HEK293 (cell line): ENCODE data around the gene NR3C1.

Experiments
- CTCF ChIP-seq: fragments of 450-650 bp; formaldehyde crosslinking; IDR thresholded peaks from 2 replicates; pipeline ENCODE4 v1.5.1; 2016; ENCODE audit warnings: missing biosample characterization, missing genetic modification characterization
- EGR2 ChIP-seq: fragments of 450-650 bp; formaldehyde crosslinking; IDR thresholded peaks from 2 replicates; pipeline ENCODE4 v1.5.1; 2016; ENCODE audit warnings: low read depth, missing biosample characterization, missing genetic modification characterization
- IKZF3 ChIP-seq: fragments of 450-650 bp; IDR thresholded peaks from 2 replicates; pipeline ENCODE4 v1.5.0; 2018; ENCODE audit warnings: missing biosample characterization, mild to moderate bottlenecking, missing genetic modification characterization, moderate library complexity
- MZF1 ChIP-seq: fragments of 450-650 bp; formaldehyde crosslinking; IDR thresholded peaks from 2 replicates; pipeline ENCODE4 v1.5.1; 2017; ENCODE audit warnings: missing biosample characterization, missing genetic modification characterization, borderline replicate concordance
- PRDM10 ChIP-seq: fragments of 450-650 bp; formaldehyde crosslinking; IDR thresholded peaks from 2 replicates; pipeline ENCODE4 v1.5.1; 2016; ENCODE audit warnings: missing biosample characterization, missing genetic modification characterization
- PRDM4 ChIP-seq: fragments of 450-650 bp; formaldehyde crosslinking; IDR thresholded peaks from 2 replicates; pipeline ENCODE4 v1.5.1; 2017; ENCODE audit warnings: missing biosample characterization, missing genetic modification characterization
- SP3 ChIP-seq: fragments of 450-650 bp; formaldehyde crosslinking; IDR thresholded peaks from 2 replicates; pipeline ENCODE4 v1.5.1; 2016; ENCODE audit warnings: missing biosample characterization, missing genetic modification characterization
- SP7 ChIP-seq: fragments of 450-650 bp; formaldehyde crosslinking; IDR thresholded peaks from 2 replicates; pipeline ENCODE4 v1.5.1; 2016; ENCODE audit warnings: missing biosample characterization, missing genetic modification characterization
- YY2 ChIP-seq: fragments of 450-650 bp; formaldehyde crosslinking; IDR thresholded peaks from 2 replicates; pipeline ENCODE4 v1.5.1; 2016; ENCODE audit warnings: missing biosample characterization, missing genetic modification characterization
- ZBTB11 ChIP-seq: fragments of 450-650 bp; formaldehyde crosslinking; conservative IDR thresholded peaks from 2 replicates; pipeline ENCODE4 v1.5.1; 2016; ENCODE audit warnings: low read depth, missing biosample characterization, missing genetic modification characterization
- ZBTB20 ChIP-seq: fragments of 450-650 bp; formaldehyde crosslinking; IDR thresholded peaks from 2 replicates; pipeline ENCODE4 v1.5.1; 2016; ENCODE audit warnings: missing biosample characterization, missing genetic modification characterization
- ZBTB21 ChIP-seq: fragments of 450-650 bp; formaldehyde crosslinking; IDR thresholded peaks from 2 replicates; pipeline ENCODE4 v1.5.1; 2017; ENCODE audit warnings: missing biosample characterization, missing genetic modification characterization
- ZBTB48 ChIP-seq: fragments of 450-650 bp; formaldehyde crosslinking; IDR thresholded peaks from 2 replicates; pipeline ENCODE4 v1.5.1; 2016; ENCODE audit warnings: missing biosample characterization, missing genetic modification characterization
- ZEB2 ChIP-seq: fragments of 450-650 bp; formaldehyde crosslinking; IDR thresholded peaks from 2 replicates; pipeline ENCODE4 v1.5.1; 2016; ENCODE audit warnings: missing biosample characterization, missing genetic modification characterization
- ZNF121 ChIP-seq: fragments of 450-650 bp; formaldehyde crosslinking; IDR thresholded peaks from 2 replicates; pipeline ENCODE4 v1.5.1; 2016; ENCODE audit warnings: missing biosample characterization, missing genetic modification characterization
- ZNF18 ChIP-seq: fragments of 450-650 bp; formaldehyde crosslinking; IDR thresholded peaks from 2 replicates; pipeline ENCODE4 v1.5.1; 2016; ENCODE audit warnings: missing biosample characterization, missing genetic modification characterization
- ZNF2 ChIP-seq: fragments of 450-650 bp; formaldehyde crosslinking; IDR thresholded peaks from 2 replicates; pipeline ENCODE4 v1.5.1; 2016; ENCODE audit warnings: missing biosample characterization, missing genetic modification characterization
- ZNF202 ChIP-seq: fragments of 450-650 bp; formaldehyde crosslinking; IDR thresholded peaks from 2 replicates; pipeline ENCODE4 v1.5.1; 2016; ENCODE audit warnings: missing biosample characterization, missing genetic modification characterization, borderline replicate concordance
- ZNF24 ChIP-seq: fragments of 450-650 bp; formaldehyde crosslinking; IDR thresholded peaks from 2 replicates; pipeline ENCODE4 v1.5.1; 2016; ENCODE audit warnings: missing biosample characterization, missing genetic modification characterization
- ZNF645 ChIP-seq: fragments of 450-650 bp; formaldehyde crosslinking; IDR thresholded peaks from 2 replicates; pipeline ENCODE4; 2016; ENCODE audit warnings: missing biosample characterization, missing genetic modification characterization
- ZNF670 ChIP-seq: fragments of 450-650 bp; formaldehyde crosslinking; IDR thresholded peaks from 2 replicates; pipeline ENCODE4 v1.5.1; 2016; ENCODE audit warnings: missing biosample characterization, missing genetic modification characterization, low read depth
- ZNF692 ChIP-seq: fragments of 450-650 bp; formaldehyde crosslinking; IDR thresholded peaks from 2 replicates; pipeline ENCODE4 v1.5.1; 2016; ENCODE audit warnings: missing biosample characterization, missing genetic modification characterization
- ZXDB ChIP-seq: fragments of 450-650 bp; formaldehyde crosslinking; IDR thresholded peaks from 2 replicates; pipeline ENCODE4 v1.5.1; 2016; ENCODE audit warnings: missing biosample characterization, missing genetic modification characterization

Gene NR3C1

GRCh38 chr5:143405063-143405848 lies 1.8 kb upstream of the NR3C1 start (continued):
- TF ChIP-seq ZBTB20 (tag by site-specific recombination) = peak; percentile 84
- peak; percentile 72 for TF ChIP-seq ZBTB48
- peak; percentile 99 for TF ChIP-seq YY2 (tag by site-specific recombination)
- peak; percentile 39; the same call in 1 of the 2 replicates for TF ChIP-seq ZNF18 (tag by site-specific recombination)
- no peak for TF ChIP-seq ZNF645
- TF ChIP-seq ZNF2 (tag by site-specific recombination) = peak; percentile 76
- TF ChIP-seq ZBTB21 (tag by site-specific recombination) = peak; percentile 29; the same call in 1 of the 2 replicates
- TF ChIP-seq ZNF24 (tag by site-specific recombination) = peak; percentile 45; the same call in 1 of the 2 replicates
- TF ChIP-seq ZEB2 (tag by site-specific recombination) = peak; percentile 93
- TF ChIP-seq SP3 (tag by site-specific recombination) = peak; percentile 73; the same call in 1 of the 2 replicates
- TF ChIP-seq SP7 (tag by site-specific recombination) = peak; percentile 77
- no peak for TF ChIP-seq ZNF121 (tag by site-specific recombination)
- no peak for TF ChIP-seq ZNF202 (tag by site-specific recombination)
- peak; percentile 91 for TF ChIP-seq ZBTB11 (tag by site-specific recombination)
- TF ChIP-seq ZXDB (tag by site-specific recombination) = peak; percentile 92
- TF ChIP-seq IKZF3 (tag by site-specific recombination) = no peak
- peak; percentile 91 for TF ChIP-seq CTCF (tag by site-specific recombination)
- peak; percentile 31; the same call in 1 of the 2 replicates for TF ChIP-seq PRDM4 (tag by site-specific recombination)
- no peak for TF ChIP-seq ZNF670 (tag by site-specific recombination)
- TF ChIP-seq EGR2 = peak; percentile 77
- peak; percentile 73 for TF ChIP-seq ZNF692 (tag by site-specific recombination)
- TF ChIP-seq MZF1 (tag by site-specific recombination) = peak; percentile 72; the same call in 1 of the 2 replicates
- TF ChIP-seq PRDM10 (tag by site-specific recombination) = peak; percentile 88
